Ovary (tissue), 3 donors: ENCODE measurements around the gene UBR1.

Source experiments
- CTCF ChIP-seq, 3 donors: fragments of 450-650 bp in 2 of 3; fragments of 200-600 bp in 1 of 3; IDR thresholded peaks; one replicate each; pipeline versions ENCODE4 v1.5.1 to v1.8.0; 2016 to 2022; ENCODE audit warnings: antibody characterized with exemption in 3 of 3, mild to moderate bottlenecking in 1 of 3
- EP300 ChIP-seq: sonication (generic); formaldehyde crosslinking; IDR thresholded peaks from one replicate; pipeline ENCODE4 v1.6.1; 2017; ENCODE audit warnings: antibody characterized with exemption
- POLR2A ChIP-seq: fragments of 450-650 bp; IDR thresholded peaks from one replicate; pipeline ENCODE4 v1.6.1; 2017; ENCODE audit warnings: antibody characterized with exemption, mild to moderate bottlenecking, moderate library complexity
- donor health status: DM: no; HTN: no; CAD: no.

- TF ChIP-seq CTCF (IDR thresholded peaks at IDR 0.05) (no peak), POLR2A (no peak), EP300 (no peak)
These were observed 185.9 kb downstream of the UBR1 start for GRCh38 chr15:42919799-42920518.
